HCT116 (cell line): ENCODE data around the gene ZACN. TPM values are rescaled to one million over a fixed set of nuclear protein-coding genes. Genes with fewer than 3 reads are reported as not detected.

Source experiments
- ATAC-seq: fragments of 200-7000 bp; cut with Tn5 transposase; 2 replicates; pipeline ENCODE4 v1.9.1; 2020; ENCODE audit warnings: mild to moderate bottlenecking, moderate library complexity
- BruUV-seq: library from RNA; stranded (reverse); fragments of 400-500 nt; replicated peaks from 2 replicates; lab custom pipeline; 2021; lab: Mats Ljungman, UMichigan
- CTCF ChIA-PET: fragments of 300-600 bp; sonication (Branson Sonifier 250); formaldehyde crosslinking; loops from one replicate; lab custom pipeline; 2021; ENCODE audit warnings: antibody characterized with exemption; lab: Charles Lee
- POLR2A ChIA-PET: fragments of 300-600, 350-600 bp; sonication (Branson Sonifier 250); formaldehyde crosslinking; loops from one replicate; lab custom pipeline; 2021; ENCODE audit warnings: antibody characterized with exemption; lab: Charles Lee
- RAD21 ChIA-PET, 2 experiments: fragments of 300-600 bp; sonication (Branson Sonifier 250); formaldehyde crosslinking; loops; one replicate each; lab custom pipeline; 2023; ENCODE audit warnings: low total read pairs in 2 of 2; ENCODE audit not compliant: uncharacterized antibody in 2 of 2, unreplicated experiment in 2 of 2, low non-redundant PET in 1 of 2; lab: Charles Lee
- DNase-seq: peaks from one replicate; pipeline ENCODE4 v3.0.0-alpha.2; 2010; ENCODE audit warnings: low read depth, low spot score
- H2AFZ ChIP-seq: fragments of 200-600 bp; shearing (Covaris generic), sonication (generic); 2 replicates; pipeline ENCODE4 v1.6.1; 2017; ENCODE audit warnings: low read depth, mixed run types, mixed read lengths, antibody characterized with exemption, low read length; ENCODE audit not compliant: poor library complexity, severe bottlenecking
- H3K27ac ChIP-seq: 2 replicates; pipeline ENCODE4 v1.5.1; 2012; ENCODE audit warnings: low read depth, low read length
- H3K27me3 ChIP-seq: fragments of 200-600 bp; sonication (generic); 2 replicates; pipeline ENCODE4 v1.6.1; 2016; ENCODE audit warnings: mixed run types, low read length, mixed read lengths; ENCODE audit not compliant: insufficient read depth
- H3K36me3 ChIP-seq, 2 experiments: fragments of 200-500 bp in 1 of 2; fragments of 200-600 bp in 1 of 2; sonication (Bioruptor generic) in 1 of 2; sonication (generic) in 1 of 2; 2 replicates each; pipeline versions ENCODE4 v1.5.1 to v1.6.1; 2014 to 2016; ENCODE audit warnings: low read length in 2 of 2, inconsistent platforms in 1 of 2, mixed read lengths in 1 of 2, mixed run types in 1 of 2; ENCODE audit not compliant: insufficient read depth in 2 of 2, control insufficient read depth in 1 of 2
- H3K4me1 ChIP-seq, 2 experiments: fragments of 200-600 bp in 1 of 2; sonication (generic) in 1 of 2; 2 replicates each; pipeline versions ENCODE4 v1.5.1 to v1.6.1; 2012 to 2017; ENCODE audit warnings: low read length in 2 of 2, inconsistent platforms in 1 of 2, mild to moderate bottlenecking in 1 of 2, mixed read lengths in 1 of 2, mixed run types in 1 of 2, moderate library complexity in 1 of 2; ENCODE audit not compliant: insufficient read depth in 2 of 2, control insufficient read depth in 1 of 2
- H3K4me2 ChIP-seq: fragments of 200-600 bp; sonication (generic); 2 replicates; pipeline ENCODE4 v1.6.1; 2017; ENCODE audit warnings: mixed run types, low read length, mixed read lengths
- H3K4me3 ChIP-seq, 2 experiments: fragments of 200-600 bp in 1 of 2; sonication (generic) in 1 of 2; replicated peaks in 1 of 2; 2 replicates each; pipeline ENCODE4 v1.5.1; 2011 to 2016; ENCODE audit warnings: low read length in 2 of 2, control low read depth in 1 of 2, low read depth in 1 of 2, mild to moderate bottlenecking in 1 of 2, mixed read lengths in 1 of 2, mixed run types in 1 of 2
- H3K79me2 ChIP-seq: fragments of 200-600 bp; sonication (generic); 2 replicates; pipeline ENCODE4 v1.6.1; 2017; ENCODE audit warnings: mild to moderate bottlenecking, mixed run types, low read length, moderate library complexity, mixed read lengths; ENCODE audit not compliant: insufficient read depth
- H3K9ac ChIP-seq: fragments of 200-600 bp; sonication (generic); 2 replicates; pipeline ENCODE4 v1.6.1; 2016; ENCODE audit warnings: low read length, mixed read lengths
- H3K9me2 ChIP-seq: fragments of 200-600 bp; sonication (generic), shearing (Covaris generic); 2 replicates; pipeline ENCODE4 v1.6.1; 2017; ENCODE audit warnings: mixed run types, mild to moderate bottlenecking, moderate library complexity; ENCODE audit not compliant: insufficient read depth
- H3K9me3 ChIP-seq, 2 experiments: fragments of 200-500 bp in 1 of 2; fragments of 200-600 bp in 1 of 2; sonication (Bioruptor generic) in 1 of 2; sonication (generic) in 1 of 2; 2 replicates each; pipeline ENCODE4 v1.6.1; 2014 to 2017; ENCODE audit warnings: low read length in 2 of 2, mixed read lengths in 2 of 2, inconsistent platforms in 1 of 2, low read depth in 1 of 2, mild to moderate bottlenecking in 1 of 2, mixed run types in 1 of 2, moderate library complexity in 1 of 2; ENCODE audit not compliant: control insufficient read depth in 1 of 2, insufficient read depth in 1 of 2
- H4K20me1 ChIP-seq: fragments of 200-600 bp; sonication (generic), shearing (Covaris generic); 2 replicates; pipeline ENCODE4 v1.6.1; 2017; ENCODE audit warnings: mixed run types, mild to moderate bottlenecking, moderate library complexity; ENCODE audit not compliant: insufficient read depth
- CBX3 ChIP-seq: IDR thresholded peaks from 2 replicates; pipeline ENCODE4 v1.6.1; 2012; ENCODE audit warnings: low read depth
- CEBPB ChIP-seq: IDR thresholded peaks from 2 replicates; pipeline ENCODE4 v1.6.1; 2012; ENCODE audit warnings: low read depth
- CTCF ChIP-seq, 3 experiments: fragments of 200-600 bp in 1 of 3; sonication (generic) in 1 of 3; IDR thresholded peaks in 2 of 3; conservative IDR thresholded peaks in 1 of 3; 2 replicates each; pipeline ENCODE4 v1.5.1; 2012 to 2017; ENCODE audit warnings: low read depth in 2 of 3, low read length in 2 of 3, antibody characterized with exemption in 1 of 3, borderline replicate concordance in 1 of 3, control low read depth in 1 of 3, mild to moderate bottlenecking in 1 of 3, mixed read lengths in 1 of 3, mixed run types in 1 of 3, moderate library complexity in 1 of 3; ENCODE audit not compliant: insufficient read depth in 1 of 3
- EGR1 ChIP-seq: IDR thresholded peaks from 2 replicates; pipeline ENCODE4 v1.6.1; 2012; ENCODE audit warnings: low read depth
- EZH2 ChIP-seq: fragments of 200-600 bp; sonication (generic); IDR thresholded peaks from 2 replicates; pipeline ENCODE4 v1.6.1; 2017; ENCODE audit warnings: antibody characterized with exemption, mixed run types
- EZH2phosphoT487 ChIP-seq: fragments of 200-600 bp; IDR thresholded peaks from 2 replicates; pipeline ENCODE4 v1.6.1; 2018; ENCODE audit warnings: antibody characterized with exemption, borderline replicate concordance
- FOSL1 ChIP-seq: IDR thresholded peaks from 2 replicates; pipeline ENCODE4 v1.6.1; 2012; ENCODE audit warnings: low read depth
- JUND ChIP-seq: IDR thresholded peaks from 2 replicates; pipeline ENCODE4 v1.6.1; 2012
- MAX ChIP-seq: IDR thresholded peaks from 2 replicates; pipeline ENCODE4 v1.6.1; 2012
- POLR2AphosphoS5 ChIP-seq: IDR thresholded peaks from 2 replicates; pipeline ENCODE4 v1.6.1; 2011; ENCODE audit warnings: mild to moderate bottlenecking, low read depth, low read length, moderate library complexity
- SIN3A ChIP-seq: IDR thresholded peaks from 2 replicates; pipeline ENCODE4 v1.6.1; 2012; ENCODE audit warnings: low read depth
- SP1 ChIP-seq: IDR thresholded peaks from 2 replicates; pipeline ENCODE4 v1.6.1; 2012; ENCODE audit warnings: low read depth
- SRF ChIP-seq: IDR thresholded peaks from 2 replicates; pipeline ENCODE4 v1.6.1; 2012; ENCODE audit warnings: low read depth
- YY1 ChIP-seq: IDR thresholded peaks from 2 replicates; pipeline ENCODE4 v1.6.1; 2011; ENCODE audit warnings: low read length, low read depth, moderate library complexity, mild to moderate bottlenecking; ENCODE audit not compliant: insufficient replicate concordance; ENCODE audit errors: extremely low read depth
- ZFX ChIP-seq: fragments of 450-650 bp; IDR thresholded peaks from 2 replicates; pipeline ENCODE4 v1.6.1; 2017
- ZNF274 ChIP-seq: fragments of 200-500 bp; sonication (Bioruptor generic); IDR thresholded peaks from 2 replicates; pipeline ENCODE4 v1.6.1; 2014; ENCODE audit warnings: mild to moderate bottlenecking, low read depth, low read length, inconsistent platforms
- intact Hi-C: fragments of 100-400 bp; cut with micrococcal nuclease; formaldehyde crosslinking; loops from 2 replicates; pipeline ENCODE4 v1.10.0; 2022
- total RNA-seq: library from RNA; stranded (reverse); gene quantifications from one replicate; pipeline ENCODE4 v1.2.1, GENCODE V29; 2021; ENCODE audit not compliant: unreplicated experiment

ZACN gene
- total RNA-seq, 1 experiment from 2014 or later, result not detected

- H3K79me2 ChIP-seq, result peaks cover 38% of the 10 kb centered on the region
- ChIA-PET RAD21 (no interaction called here), CTCF (interaction anchor here (0.8 to 2.0 kb wide), 3 partner anchors 19 to 226 kb away, joined by 3 to 6 read pairs (median 5); partner anchors contain the start of gene SRP68), POLR2A (interaction anchor here (0.5 to 2.0 kb wide), 5 partner anchors 10 to 168 kb away, joined by 3 to 7 read pairs (median 3); no protein-coding TSS in a partner anchor)
- H3K9me2 ChIP-seq, result no peaks in the 10 kb centered on the region
- H2AFZ ChIP-seq, result no peak overlapping the region
- H3K27me3 ChIP-seq, result no peaks in the 10 kb centered on the region
- BruUV-seq, result TSS peak; percentile 10
- ATAC-seq, result peak; percentile 82
- peak overlapping the region; percentile 79 for H3K27ac ChIP-seq
- DNase-seq, result peak; percentile 80
- peak overlapping the region; percentile 63 for H3K4me2 ChIP-seq
- intact Hi-C loops, result loop anchor here (1.0 kb wide), 1 partner anchor 19 kb away; the partner anchor contains the start of gene SRP68
- TF ChIP-seq SP1 (peak; percentile 56; the same call in 1 of the 2 replicates), JUND (peak; percentile 68), EGR1 (peak; percentile 96), YY1 (peak; percentile 16), FOSL1 (peak; percentile 79; the same call in 1 of the 2 replicates), SIN3A (no peak)
- peak overlapping the region; percentile 0 to 13; a peak in 2 of 4 replicates for H3K4me3 ChIP-seq
- H3K9ac ChIP-seq, result peak overlapping the region; percentile 36
- H4K20me1 ChIP-seq, result no peaks in the 10 kb centered on the region
- peaks cover 40% of the 10 kb centered on the region in 2 experiments for H3K4me1 ChIP-seq
- no peaks in the 10 kb centered on the region for H3K9me3 ChIP-seq
- H3K36me3 ChIP-seq, result peaks cover 59 to 66% of the 10 kb centered on the region in 2 experiments
Observed at GRCh38 chr17:76053246-76054111, 25.5 kb upstream of the ZACN start.

DNA sequence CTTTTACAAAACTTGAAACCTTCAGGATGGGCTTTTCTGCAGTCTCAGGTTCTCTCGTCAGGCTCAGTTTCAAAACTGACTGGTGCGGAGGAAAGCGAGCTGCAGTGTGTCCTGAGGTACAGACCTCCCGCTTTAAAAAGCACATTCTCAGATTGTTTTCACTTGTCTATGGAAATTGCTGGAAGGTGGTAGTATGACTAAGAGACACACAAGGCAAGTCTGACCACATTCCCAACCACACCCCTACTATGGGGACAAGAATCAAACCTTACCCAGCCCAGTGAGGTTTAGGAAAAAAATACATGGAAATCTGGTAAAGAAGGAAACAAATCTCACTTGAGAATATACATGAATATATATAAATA, 24.9 kb upstream of the ZACN start:
- no peak overlapping the region for H2AFZ ChIP-seq
- peak overlapping the region; percentile 36 for H3K9ac ChIP-seq
- intact Hi-C loops, result loop anchor here (1.0 kb wide), 1 partner anchor 18 kb away; the partner anchor contains the start of gene SRP68
- no peaks in the 10 kb centered on the region for H4K20me1 ChIP-seq
- peaks cover 38% of the 10 kb centered on the region for H3K79me2 ChIP-seq
- H3K4me3 ChIP-seq, result peak overlapping the region; percentile 0 to 13; a peak in 2 of 4 replicates
- H3K27ac ChIP-seq, result peak overlapping the region; percentile 79
- H3K4me1 ChIP-seq, result peaks cover 40% of the 10 kb centered on the region in 2 experiments
- ChIA-PET POLR2A (interaction anchor here (0.5 to 2.0 kb wide), 4 partner anchors 9 to 62 kb away, joined by 3 to 7 read pairs (median 3); no protein-coding TSS in a partner anchor), CTCF (interaction anchor here (1.2 to 2.0 kb wide), 2 partner anchors 18 to 225 kb away, joined by 3 to 6 read pairs; partner anchors contain the start of gene SRP68), RAD21 (no interaction called here)
- no TSS peak for BruUV-seq
- no peaks in the 10 kb centered on the region for H3K9me2 ChIP-seq
- DNase-seq (peak; percentile 76), ATAC-seq (peak; percentile 78)
- no peaks in the 10 kb centered on the region for H3K9me3 ChIP-seq
- H3K4me2 ChIP-seq, result peak overlapping the region; percentile 63
- peaks cover 59 to 67% of the 10 kb centered on the region in 2 experiments for H3K36me3 ChIP-seq
- no peaks in the 10 kb centered on the region for H3K27me3 ChIP-seq
- TF ChIP-seq JUND (peak; percentile 92), FOSL1 (peak; percentile 92), CTCF (IDR thresholded peaks at IDR 0.05 in 2 of 3, conservative IDR thresholded peaks at IDR 0.05 in 1 of 3; ENCODE audit: borderline replicate concordance in 1 of 3, insufficient read depth in 1 of 3, low read depth in 2 of 3, low read length in 2 of 3) (no peak), EGR1 (peak; percentile 37; the same call in 1 of the 2 replicates), MAX (peak; percentile 85), EZH2phosphoT487 (no peak), ZNF274 (no peak), ZFX (no peak), SRF (peak; percentile 57; the same call in 1 of the 2 replicates), POLR2AphosphoS5 (peak; percentile 63; the same call in 1 of the 2 replicates), CBX3 (peak; percentile 98), YY1 (no peak), EZH2 (no peak), CEBPB (peak; percentile 58), SP1 (peak; percentile 95)
